MCF 10A (cell line): Measurements from ENCODE around the gene NRXN3. TPM values are rescaled to one million over a fixed set of nuclear protein-coding genes. Genes with fewer than 3 reads are reported as not detected.

Source experiments
- BruUV-seq: library from RNA; stranded (reverse); fragments of 400-500 nt; replicated peaks from 2 replicates; lab custom pipeline; 2021; lab: Mats Ljungman, UMichigan
- CTCF ChIA-PET: fragments of 300-600 bp; sonication (Branson Sonifier 250); formaldehyde crosslinking; extraction: SDS; loops from one replicate; lab custom pipeline; 2021; ENCODE audit warnings: antibody characterized with exemption, inconsistent platforms; lab: Yijun Ruan, JAX
- POLR2A ChIA-PET: fragments of 300-600, 350-650 bp; sonication (Branson Sonifier 250); formaldehyde crosslinking; extraction: SDS; loops from one replicate; lab custom pipeline; 2020; ENCODE audit warnings: antibody characterized with exemption, inconsistent platforms; lab: Yijun Ruan, JAX
- DNase-seq: peaks from one replicate; pipeline ENCODE4 v3.0.0-alpha.2; 2018; ENCODE audit not compliant: unreplicated experiment
- H3K27ac Mint-ChIP-seq: one replicate; pipeline ENCODE4 v1.8.0; 2022; ENCODE audit warnings: mild to moderate bottlenecking, low read depth, mixed read lengths; ENCODE audit not compliant: unreplicated experiment
- H3K27me3 Mint-ChIP-seq: one replicate; pipeline ENCODE4 v1.8.0; 2022; ENCODE audit warnings: mixed read lengths; ENCODE audit not compliant: insufficient read depth, unreplicated experiment
- H3K36me3 Mint-ChIP-seq: one replicate; pipeline ENCODE4 v1.8.0; 2022; ENCODE audit warnings: mild to moderate bottlenecking, moderate library complexity, mixed read lengths; ENCODE audit not compliant: insufficient read depth, unreplicated experiment
- H3K4me1 Mint-ChIP-seq: one replicate; pipeline ENCODE4 v1.8.0; 2022; ENCODE audit warnings: mixed read lengths; ENCODE audit not compliant: insufficient read depth, unreplicated experiment
- H3K4me3 Mint-ChIP-seq: one replicate; pipeline ENCODE4 v1.8.0; 2022; ENCODE audit warnings: mild to moderate bottlenecking, moderate library complexity, mixed read lengths; ENCODE audit not compliant: unreplicated experiment
- H3K9me3 Mint-ChIP-seq: one replicate; pipeline ENCODE4 v1.8.0; 2022; ENCODE audit warnings: mixed read lengths; ENCODE audit not compliant: unreplicated experiment
- CTCF ChIP-seq: fragments of 200-600 bp; IDR thresholded peaks from one replicate; pipeline ENCODE4 v1.8.0; 2022; ENCODE audit warnings: antibody characterized with exemption, mild to moderate bottlenecking; ENCODE audit not compliant: unreplicated experiment
- intact Hi-C: fragments of 100-400 bp; cut with micrococcal nuclease; formaldehyde crosslinking; loops from 2 replicates; pipeline ENCODE4 v1.14.1; 2022
- total RNA-seq: library from RNA; stranded (reverse); gene quantifications from 2 replicates; pipeline ENCODE4 v1.2.3, GENCODE V29; 2022

The NRXN3 gene
- total RNA-seq, 1 experiment from 2014 or later: not detected

DNA sequence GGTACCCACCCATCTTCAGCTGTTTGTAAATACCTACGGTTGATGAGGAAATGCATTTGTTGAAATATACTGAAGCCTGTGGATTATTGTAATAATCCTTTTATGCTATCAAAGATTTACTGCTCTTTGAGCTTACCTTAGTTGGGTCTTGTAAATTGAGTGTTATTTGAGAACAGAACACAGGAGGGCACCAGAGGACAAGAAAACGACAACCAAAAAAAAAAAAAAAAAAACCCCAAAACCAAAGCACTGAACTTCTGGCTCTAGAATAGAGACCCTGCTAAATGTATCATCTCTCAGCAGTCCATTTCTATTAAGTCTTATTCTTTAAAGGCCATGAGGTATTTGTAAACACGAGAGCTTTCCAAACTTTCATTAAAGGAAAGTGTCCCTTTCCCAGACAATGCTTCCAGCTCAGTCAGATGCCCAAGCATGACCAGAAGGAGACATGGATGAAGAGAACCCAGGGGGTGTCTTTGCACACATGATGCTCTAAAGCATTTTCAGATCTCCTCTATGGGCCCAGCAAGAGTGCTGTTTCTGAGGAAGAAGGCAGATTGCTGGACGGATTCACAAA, 763.9 kb downstream of the NRXN3 start:
- intact Hi-C loops: no loop called here
- no TSS peak for BruUV-seq
- ChIA-PET POLR2A (no interaction called here), CTCF (interaction anchor here (0.5 to 3.5 kb wide), 41 partner anchors 8 to 1930 kb away, joined by 3 to 35 read pairs (median 3); no protein-coding TSS in a partner anchor)
- no peaks in the 10 kb centered on the region for H3K4me1 Mint-ChIP-seq
- H3K9me3 Mint-ChIP-seq: no peaks in the 10 kb centered on the region
- peak; percentile 36 for DNase-seq
- no peaks in the 10 kb centered on the region for H3K36me3 Mint-ChIP-seq
- peaks cover 20% of the 10 kb centered on the region for H3K27me3 Mint-ChIP-seq
- no peak overlapping the region for H3K4me3 Mint-ChIP-seq
- H3K27ac Mint-ChIP-seq: no peak overlapping the region
- TF ChIP-seq CTCF: peak; percentile 50

DNA sequence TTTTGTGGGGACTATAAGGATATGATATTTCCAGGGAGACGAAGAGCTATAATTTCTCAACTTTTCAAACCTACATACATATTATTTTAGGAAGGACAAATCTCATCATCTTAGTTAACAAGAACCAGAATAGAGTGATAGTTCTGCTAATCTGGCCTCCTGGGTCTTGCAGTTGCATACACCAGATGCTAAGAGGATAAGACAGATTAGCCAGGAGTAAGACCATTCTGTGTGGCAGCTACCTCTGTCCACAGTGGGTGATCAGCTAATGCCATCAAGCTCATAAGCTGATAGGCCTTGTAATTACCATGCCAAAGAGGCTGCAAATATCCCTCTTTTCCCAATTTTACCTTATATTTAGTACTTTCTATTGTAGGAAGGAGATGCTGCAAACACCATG, 776.8 kb downstream of the NRXN3 start:
- no peaks in the 10 kb centered on the region for H3K4me1 Mint-ChIP-seq
- TF ChIP-seq CTCF: no peak
- ChIA-PET CTCF (interaction anchor here (0.5 to 3.4 kb wide), 3 partner anchors 13 to 1520 kb away, joined by 3 to 24 read pairs (median 10); no protein-coding TSS in a partner anchor), POLR2A (no interaction called here)
- H3K9me3 Mint-ChIP-seq: no peaks in the 10 kb centered on the region
- H3K36me3 Mint-ChIP-seq: no peaks in the 10 kb centered on the region
- intact Hi-C loops: no loop called here
- H3K27me3 Mint-ChIP-seq: peaks cover 50% of the 10 kb centered on the region
- H3K4me3 Mint-ChIP-seq: no peak overlapping the region
- DNase-seq: no peak
- no peak overlapping the region for H3K27ac Mint-ChIP-seq
- BruUV-seq: no TSS peak

DNA sequence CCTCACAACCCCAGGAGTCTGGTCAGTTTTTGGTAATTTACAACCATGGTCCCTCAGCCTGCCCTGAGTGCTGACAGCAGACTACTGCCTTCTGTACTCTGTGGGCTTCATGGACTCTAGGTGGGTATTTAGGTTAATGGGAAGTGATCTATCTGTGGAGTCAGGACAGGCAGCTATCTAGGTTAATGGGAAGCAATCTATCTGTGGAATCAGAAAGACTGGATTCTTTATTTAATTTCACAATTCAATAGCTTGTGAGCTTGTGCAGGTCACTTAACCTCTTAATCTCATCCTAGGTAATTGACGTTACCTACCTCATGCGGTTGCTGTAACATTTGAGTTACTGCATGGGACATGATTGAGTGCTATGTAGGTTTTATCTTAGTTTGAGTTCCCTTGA, 777.5 kb downstream of the NRXN3 start:
- CTCF ChIA-PET: interaction anchor here (0.5 to 3.4 kb wide), 6 partner anchors 8 to 1519 kb away, joined by 3 to 24 read pairs (median 4); no protein-coding TSS in a partner anchor

DNA sequence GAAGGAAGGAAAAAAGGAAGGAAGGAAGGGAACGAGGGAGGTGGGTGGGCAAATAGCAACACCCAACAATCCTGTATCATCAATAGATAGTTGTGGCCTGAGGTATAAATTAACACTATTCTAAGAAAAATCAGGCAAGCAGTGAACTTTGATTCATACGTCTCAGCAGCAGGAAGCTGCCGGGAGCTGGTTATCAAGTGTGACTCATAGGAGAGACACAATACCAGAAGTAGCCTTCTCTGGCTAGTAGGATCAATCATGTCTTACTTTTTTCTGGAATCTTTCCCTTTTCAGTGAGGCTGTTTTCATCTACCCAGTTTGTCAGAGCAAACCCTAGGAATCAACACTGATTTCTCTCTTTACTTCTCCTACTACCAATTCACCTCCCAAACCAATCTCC, 780.5 kb downstream of the NRXN3 start:
- no peaks in the 10 kb centered on the region for H3K9me3 Mint-ChIP-seq
- no peak overlapping the region for H3K4me3 Mint-ChIP-seq
- TF ChIP-seq CTCF: no peak
- H3K4me1 Mint-ChIP-seq: no peaks in the 10 kb centered on the region
- BruUV-seq: no TSS peak
- POLR2A ChIA-PET: no interaction called here
- peak; percentile 22 for DNase-seq
- peaks cover 30% of the 10 kb centered on the region for H3K27me3 Mint-ChIP-seq
- H3K36me3 Mint-ChIP-seq: no peaks in the 10 kb centered on the region
- CTCF ChIA-PET: interaction anchor here (0.5 to 3.3 kb wide), 2 partner anchors 10 to 775 kb away, joined by 3 to 36 read pairs; no protein-coding TSS in a partner anchor
- intact Hi-C loops: no loop called here
- no peak overlapping the region for H3K27ac Mint-ChIP-seq

More for the DNA sequence above, 777.5 kb downstream of the NRXN3 start:
- no TSS peak for BruUV-seq
- Mint-ChIP-seq H3K4me3 (no peak overlapping the region), H3K27me3 (peaks cover 50% of the 10 kb centered on the region), H3K27ac (no peak overlapping the region), H3K9me3 (no peaks in the 10 kb centered on the region), H3K36me3 (no peaks in the 10 kb centered on the region), H3K4me1 (no peaks in the 10 kb centered on the region)
- POLR2A ChIA-PET: no interaction called here
- TF ChIP-seq CTCF: no peak
- intact Hi-C loops: no loop called here
- no peak for DNase-seq
